Measurements from ENCODE around the gene PRR5. TPM values are rescaled to one million over a fixed set of nuclear protein-coding genes. Genes with fewer than 3 reads are reported as not detected.

Gene PRR5
- total RNA-seq, 1 experiment from 2014 or later = 26.9 TPM

- no peaks in the 10 kb centered on the region for H3K36me3 ChIP-seq (ENCODE audit: control insufficient read depth in 1 of 2, insufficient read depth in 2 of 2, low read length in 2 of 2)
- no peaks in the 10 kb centered on the region for H4K20me1 ChIP-seq (ENCODE audit: insufficient read depth)
- no peak for DNase-seq (ENCODE audit: low read depth, low spot score)
- TF ChIP-seq EZH2phosphoT487 (IDR thresholded peaks at IDR 0.05; ENCODE audit: borderline replicate concordance) = no peak
- no peak for TF ChIP-seq SP1 (IDR thresholded peaks at IDR 0.05; ENCODE audit: low read depth)
- TF ChIP-seq SRF (IDR thresholded peaks at IDR 0.05; ENCODE audit: low read depth) = no peak
- no peak for TF ChIP-seq TCF7L2 (IDR thresholded peaks at IDR 0.05; ENCODE audit: borderline replicate concordance, extremely low read depth, insufficient read depth, insufficient read length)
- TF ChIP-seq CEBPB (IDR thresholded peaks at IDR 0.05; ENCODE audit: low read depth) = no peak
- no peak for TF ChIP-seq JUND (IDR thresholded peaks at IDR 0.05)
- TF ChIP-seq POLR2AphosphoS5 (IDR thresholded peaks at IDR 0.05; ENCODE audit: low read depth, low read length) = no peak
- TF ChIP-seq, protein P1, sequence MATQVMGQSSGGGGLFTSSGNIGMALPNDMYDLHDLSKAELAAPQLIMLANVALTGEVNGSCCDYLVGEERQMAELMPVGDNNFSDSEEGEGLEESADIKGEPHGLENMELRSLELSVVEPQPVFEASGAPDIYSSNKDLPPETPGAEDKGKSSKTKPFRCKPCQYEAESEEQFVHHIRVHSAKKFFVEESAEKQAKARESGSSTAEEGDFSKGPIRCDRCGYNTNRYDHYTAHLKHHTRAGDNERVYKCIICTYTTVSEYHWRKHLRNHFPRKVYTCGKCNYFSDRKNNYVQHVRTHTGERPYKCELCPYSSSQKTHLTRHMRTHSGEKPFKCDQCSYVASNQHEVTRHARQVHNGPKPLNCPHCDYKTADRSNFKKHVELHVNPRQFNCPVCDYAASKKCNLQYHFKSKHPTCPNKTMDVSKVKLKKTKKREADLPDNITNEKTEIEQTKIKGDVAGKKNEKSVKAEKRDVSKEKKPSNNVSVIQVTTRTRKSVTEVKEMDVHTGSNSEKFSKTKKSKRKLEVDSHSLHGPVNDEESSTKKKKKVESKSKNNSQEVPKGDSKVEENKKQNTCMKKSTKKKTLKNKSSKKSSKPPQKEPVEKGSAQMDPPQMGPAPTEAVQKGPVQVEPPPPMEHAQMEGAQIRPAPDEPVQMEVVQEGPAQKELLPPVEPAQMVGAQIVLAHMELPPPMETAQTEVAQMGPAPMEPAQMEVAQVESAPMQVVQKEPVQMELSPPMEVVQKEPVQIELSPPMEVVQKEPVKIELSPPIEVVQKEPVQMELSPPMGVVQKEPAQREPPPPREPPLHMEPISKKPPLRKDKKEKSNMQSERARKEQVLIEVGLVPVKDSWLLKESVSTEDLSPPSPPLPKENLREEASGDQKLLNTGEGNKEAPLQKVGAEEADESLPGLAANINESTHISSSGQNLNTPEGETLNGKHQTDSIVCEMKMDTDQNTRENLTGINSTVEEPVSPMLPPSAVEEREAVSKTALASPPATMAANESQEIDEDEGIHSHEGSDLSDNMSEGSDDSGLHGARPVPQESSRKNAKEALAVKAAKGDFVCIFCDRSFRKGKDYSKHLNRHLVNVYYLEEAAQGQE (IDR thresholded peaks at IDR 0.05; ENCODE audit: low read depth) = no peak
- TF ChIP-seq ZBTB33 (IDR thresholded peaks at IDR 0.05; ENCODE audit: extremely low read depth, insufficient replicate concordance, low read length) = no peak
- TF ChIP-seq CTCF (IDR thresholded peaks at IDR 0.05 in 2 of 3, conservative IDR thresholded peaks at IDR 0.05 in 1 of 3; ENCODE audit: borderline replicate concordance in 1 of 3, insufficient read depth in 1 of 3, low read depth in 2 of 3, low read length in 2 of 3) = no peak
- no peak for TF ChIP-seq POLR2A (IDR thresholded peaks at IDR 0.05; ENCODE audit: borderline replicate concordance, extremely low read depth, insufficient read depth, insufficient read length)
- no peak for TF ChIP-seq CBX3 (IDR thresholded peaks at IDR 0.05; ENCODE audit: low read depth)
- TF ChIP-seq RAD21 (IDR thresholded peaks at IDR 0.05; ENCODE audit: low read depth) = no peak
- no peak for TF ChIP-seq SIN3A (IDR thresholded peaks at IDR 0.05; ENCODE audit: low read depth)
- TF ChIP-seq, protein P2, sequence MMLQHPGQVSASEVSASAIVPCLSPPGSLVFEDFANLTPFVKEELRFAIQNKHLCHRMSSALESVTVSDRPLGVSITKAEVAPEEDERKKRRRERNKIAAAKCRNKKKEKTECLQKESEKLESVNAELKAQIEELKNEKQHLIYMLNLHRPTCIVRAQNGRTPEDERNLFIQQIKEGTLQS (IDR thresholded peaks at IDR 0.05) = no peak
- intact Hi-C loops (cut with micrococcal nuclease) = no loop called here
- POLR2A ChIA-PET = no interaction called here
- no peak for ATAC-seq
- no peak overlapping the region for H3K9ac ChIP-seq (ENCODE audit: low read length)
- no peaks in the 10 kb centered on the region for H3K79me2 ChIP-seq (ENCODE audit: insufficient read depth, low read length)
- no TSS peak for BruUV-seq (replicated peaks)
- no peak overlapping the region for H3K4me2 ChIP-seq (ENCODE audit: low read length)
- no peak overlapping the region for H2AFZ ChIP-seq (ENCODE audit: low read depth, low read length, poor library complexity, severe bottlenecking)
- RAD21 ChIA-PET (ENCODE audit: low non-redundant PET in 1 of 2, low total read pairs in 2 of 2, uncharacterized antibody in 2 of 2, unreplicated experiment in 2 of 2) = no interaction called here
- no peaks in the 10 kb centered on the region for H3K9me3 ChIP-seq (ENCODE audit: control insufficient read depth in 1 of 2, insufficient read depth in 1 of 2, low read depth in 1 of 2, low read length in 2 of 2)
- no peaks in the 10 kb centered on the region for H3K27me3 ChIP-seq (ENCODE audit: insufficient read depth, low read length)
- H3K9me2 ChIP-seq (ENCODE audit: insufficient read depth) = no peaks in the 10 kb centered on the region
- CTCF ChIA-PET = no interaction called here
- peaks cover 14 to 40% of the 10 kb centered on the region in 2 experiments for H3K4me1 ChIP-seq (ENCODE audit: control insufficient read depth in 1 of 2, insufficient read depth in 2 of 2, low read length in 2 of 2)
- H3K4me3 ChIP-seq (replicated peaks in 1 of 2; ENCODE audit: low read depth in 1 of 2, low read length in 2 of 2) = no peak overlapping the region
- H3K27ac ChIP-seq (ENCODE audit: low read depth, low read length) = no peak overlapping the region
These were observed 41.8 kb downstream of the PRR5 start for GRCh38 chr22:44743804-44744211.
